Right lobe of liver (tissue), 6 donors: ENCODE data around the gene NECTIN4. TPM values are rescaled to one million over a fixed set of nuclear protein-coding genes. Genes with fewer than 3 reads are reported as not detected.
"Not testable (repeated sequence)": the region's sequence is repeated elsewhere in the genome, so short reads cannot be mapped to it uniquely, and the experiment has no call there.

Experiments
- ATAC-seq, 4 donors: fragments of 200-7000 bp; cut with Tn5 transposase; one replicate each; pipeline ENCODE4 v1.9.1; 2020; ENCODE audit warnings: mild to moderate bottlenecking in 4 of 4, moderate library complexity in 4 of 4
- DNase-seq, 3 donors: peaks; one replicate each; pipeline ENCODE4 v3.0.0-alpha.2; 2020
- H3K27ac ChIP-seq, 3 donors: fragments of 200-600 bp; one replicate each; pipeline ENCODE4 v1.8.0; 2022
- H3K27me3 ChIP-seq, 2 donors: fragments of 200-600 bp; one replicate each; pipeline ENCODE4 v1.8.0; 2022
- H3K36me3 ChIP-seq, 4 donors: fragments of 200-600 bp; sonication (generic) in 1 of 4; one replicate each; pipeline versions ENCODE4 v1.5.1 to v1.8.0; 2017 to 2022; ENCODE audit warnings: control low read depth in 1 of 4
- H3K4me1 ChIP-seq, 4 donors: fragments of 200-600 bp; sonication (generic) in 1 of 4; one replicate each; pipeline versions ENCODE4 v1.5.1 to v1.8.0; 2017 to 2022; ENCODE audit warnings: control low read depth in 1 of 4
- H3K4me3 ChIP-seq, 3 donors: fragments of 200-600 bp; one replicate each; pipeline ENCODE4 v1.8.0; 2022
- H3K9me3 ChIP-seq, 4 donors: fragments of 200-600 bp; sonication (generic) in 1 of 4; one replicate each; pipeline versions ENCODE4 v1.5.1 to v1.8.0; 2017 to 2022; ENCODE audit warnings: control low read depth in 1 of 4
- POLR2A ChIP-seq: fragments of 450-650 bp; IDR thresholded peaks from one replicate; pipeline ENCODE4 v1.6.1; 2017; ENCODE audit warnings: antibody characterized with exemption, mild to moderate bottlenecking
- WGBS: methylation state at CpG from one replicate; pipeline ENCODE4 v1.1.6; 2018; ENCODE audit warnings: low coverage, low lambda C conversion rate; ENCODE audit not compliant: insufficient coverage; ENCODE audit errors: missing lambda C conversion rate; 5-methylcytosine and 5-hydroxymethylcytosine counted together
- intact Hi-C, 2 donors: fragments of 100-400 bp; cut with DNase I; formaldehyde crosslinking; loops; one replicate each; pipeline versions ENCODE4 v1.11.2 to v1.14.1; 2022
- total RNA-seq, 6 experiments: library from RNA; depleted of rRNA in 2 of 6; stranded (reverse); fragments of >200 nt in 2 of 6; fragmentation: NEBNext Ultra II Directional in 3 of 6; extraction: Animal tissue kit (Norgen Biotek cat#: 25700) in 3 of 6; gene quantifications; one replicate each; pipeline versions ENCODE4 v1.1.0 to v1.2.4, GENCODE V29; 2016 to 2023
- TF ChIP-seq, protein P1 (sequence below), 4 donors: fragments of 200-600 bp in 3 of 4; fragments of 450-650 bp in 1 of 4; IDR thresholded peaks; one replicate each; pipeline versions ENCODE4 v1.5.1 to v1.8.0; 2016 to 2022; ENCODE audit warnings: antibody characterized with exemption in 4 of 4, mild to moderate bottlenecking in 2 of 4
- donor health status: DM: no; HTN: yes; CAD: no.
- donor health status: DM: no; HTN: no; CAD: no.
- donor health status: DM: no; HTN: no; CAD: no.
- donor health status: DM: no; HTN: yes; CAD: no.
- donor health status: DM: no; HTN: yes; CAD: no.

NECTIN4 gene
- total RNA-seq, 6 experiments from 2014 or later: not detected

GRCh38 chr1:161069241-161069640 is 20.1 kb downstream of the NECTIN4 start:
- Histone ChIP-seq H3K9me3 (no peaks in the 10 kb centered on the region), H3K27ac (peak overlapping the region in 2 of 3 donors; percentile 71 to 75), H3K36me3 (no peaks in the 10 kb centered on the region), H3K27me3 (no peaks in the 10 kb centered on the region), H3K4me3 (peak overlapping the region; percentile 26 to 44 (median 31)), H3K4me1 (no peaks in the 10 kb centered on the region)
- DNase-seq: no peak
- TF ChIP-seq POLR2A: no peak
- TF ChIP-seq, protein P1, sequence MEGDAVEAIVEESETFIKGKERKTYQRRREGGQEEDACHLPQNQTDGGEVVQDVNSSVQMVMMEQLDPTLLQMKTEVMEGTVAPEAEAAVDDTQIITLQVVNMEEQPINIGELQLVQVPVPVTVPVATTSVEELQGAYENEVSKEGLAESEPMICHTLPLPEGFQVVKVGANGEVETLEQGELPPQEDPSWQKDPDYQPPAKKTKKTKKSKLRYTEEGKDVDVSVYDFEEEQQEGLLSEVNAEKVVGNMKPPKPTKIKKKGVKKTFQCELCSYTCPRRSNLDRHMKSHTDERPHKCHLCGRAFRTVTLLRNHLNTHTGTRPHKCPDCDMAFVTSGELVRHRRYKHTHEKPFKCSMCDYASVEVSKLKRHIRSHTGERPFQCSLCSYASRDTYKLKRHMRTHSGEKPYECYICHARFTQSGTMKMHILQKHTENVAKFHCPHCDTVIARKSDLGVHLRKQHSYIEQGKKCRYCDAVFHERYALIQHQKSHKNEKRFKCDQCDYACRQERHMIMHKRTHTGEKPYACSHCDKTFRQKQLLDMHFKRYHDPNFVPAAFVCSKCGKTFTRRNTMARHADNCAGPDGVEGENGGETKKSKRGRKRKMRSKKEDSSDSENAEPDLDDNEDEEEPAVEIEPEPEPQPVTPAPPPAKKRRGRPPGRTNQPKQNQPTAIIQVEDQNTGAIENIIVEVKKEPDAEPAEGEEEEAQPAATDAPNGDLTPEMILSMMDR (IDR thresholded peaks at IDR 0.05): no peak
- 53% methylated on average over 6 of the region's 9 CpGs for WGBS
- ATAC-seq: peak in 1 of 4 donors; percentile 2
- intact Hi-C loops: no loop called here

GRCh38 chr1:161068306-161069234 is 20.8 kb downstream of the NECTIN4 start:
- peak; percentile 60 to 76 (median 69) for DNase-seq
- no peaks in the 10 kb centered on the region for H3K36me3 ChIP-seq

DNA sequence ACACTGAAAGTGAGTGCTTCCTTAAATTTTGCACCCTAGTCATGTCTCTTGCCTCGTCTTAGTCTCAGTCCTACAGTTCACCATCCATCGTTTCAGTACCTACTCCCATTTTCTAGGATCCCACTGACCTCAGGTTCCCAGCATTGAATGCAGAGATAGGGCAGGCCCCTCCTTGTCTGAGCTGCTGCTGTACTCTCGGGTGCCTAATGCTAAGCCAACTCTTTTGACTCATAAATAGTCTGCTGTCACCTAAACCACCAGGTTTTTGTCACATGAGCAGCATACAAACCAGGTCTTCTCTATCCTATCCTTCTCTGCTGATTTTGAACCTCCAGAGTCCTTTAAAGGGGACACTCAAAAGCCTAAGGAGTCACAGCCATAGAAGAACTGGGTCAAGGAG is 22.7 kb downstream of the NECTIN4 start:
- intact Hi-C loops: no loop called here
- TF ChIP-seq, protein P1 (IDR thresholded peaks at IDR 0.05): no peak
- no peak for TF ChIP-seq POLR2A
- no peak overlapping the region for H3K4me3 ChIP-seq
- H3K27ac ChIP-seq: no peak overlapping the region
- no peak for ATAC-seq
- no peaks in the 10 kb centered on the region for H3K36me3 ChIP-seq
- no peak for DNase-seq
- no peaks in the 10 kb centered on the region for H3K4me1 ChIP-seq
- 47% methylated on average over 3 of the region's 3 CpGs for WGBS
- no peaks in the 10 kb centered on the region for H3K9me3 ChIP-seq
- no peaks in the 10 kb centered on the region for H3K27me3 ChIP-seq

More at GRCh38 chr1:161068306-161069234, 20.8 kb downstream of the NECTIN4 start:
- Histone ChIP-seq H3K9me3 (no peaks in the 10 kb centered on the region), H3K27me3 (no peaks in the 10 kb centered on the region), H3K4me3 (peak overlapping the region; percentile 26 to 44 (median 31)), H3K4me1 (no peaks in the 10 kb centered on the region), H3K27ac (peak overlapping the region; percentile 31 to 75 (median 71))
- intact Hi-C loops: no loop called here
- ATAC-seq: peak; percentile 72 to 80 (median 76)
- TF ChIP-seq, protein P1 (IDR thresholded peaks at IDR 0.05): no peak
- no peak for TF ChIP-seq POLR2A
- WGBS: 45% methylated on average over 8 of the region's 10 CpGs

DNA sequence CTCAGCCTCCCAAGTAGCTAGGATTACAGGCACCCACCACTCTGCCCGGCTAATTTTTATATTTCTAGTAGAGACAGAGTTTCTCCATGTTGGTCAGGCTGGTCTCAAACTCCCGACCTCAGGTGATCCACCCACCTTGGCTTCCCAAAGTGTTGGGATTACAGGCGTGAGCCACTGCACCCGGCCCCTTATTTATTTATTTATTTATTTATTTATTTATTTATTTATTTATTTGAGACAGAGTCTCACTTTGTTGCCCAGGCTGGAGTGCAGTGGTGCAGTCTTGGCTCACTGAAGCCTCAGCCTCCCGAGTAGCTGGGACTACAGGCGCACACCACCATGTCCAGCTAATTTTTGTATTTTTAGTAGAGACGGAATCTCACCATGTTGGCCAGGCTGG is 23.7 kb downstream of the NECTIN4 start:
- DNase-seq, H3K9me3 ChIP-seq, H3K36me3 ChIP-seq, H3K4me1 ChIP-seq, intact Hi-C loops, H3K27me3 ChIP-seq, H3K27ac ChIP-seq, ATAC-seq, H3K4me3 ChIP-seq: not testable (repeated sequence)
- 68% methylated on average over 6 of the region's 7 CpGs for WGBS

- H3K36me3 ChIP-seq, intact Hi-C loops, H3K4me3 ChIP-seq, H3K27ac ChIP-seq, DNase-seq, H3K27me3 ChIP-seq, H3K4me1 ChIP-seq, ATAC-seq, H3K9me3 ChIP-seq: not testable (repeated sequence)
- 47% methylated on average over 6 of the region's 6 CpGs for WGBS
Measured at GRCh38 chr1:161063936-161064335, 25.4 kb downstream of the NECTIN4 start.
